Measurements from ENCODE around the gene C1orf141.

C1orf141 gene

DNA sequence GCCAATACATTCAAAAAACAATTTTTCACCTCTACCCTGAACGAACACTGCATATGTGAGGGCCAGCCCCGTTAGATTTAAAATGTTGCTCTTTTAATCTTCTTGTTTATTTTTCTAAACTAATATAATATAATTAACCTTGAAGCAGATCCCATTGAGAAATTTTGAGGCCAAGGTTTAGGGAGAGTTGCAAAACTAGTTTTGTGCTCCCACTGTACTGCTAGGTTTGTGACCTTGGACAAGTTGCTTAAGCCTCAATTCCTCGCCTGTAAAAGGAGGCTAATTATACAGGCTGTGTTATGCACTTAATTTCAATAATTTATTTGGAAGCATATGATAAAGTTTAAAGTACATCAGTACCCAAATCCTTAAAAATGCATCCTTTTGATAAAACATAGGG lies 35.2 kb upstream of the C1orf141 start:
- no peak for TF ChIP-seq ZFX (IDR thresholded peaks at IDR 0.05)
- TF ChIP-seq, protein P1, sequence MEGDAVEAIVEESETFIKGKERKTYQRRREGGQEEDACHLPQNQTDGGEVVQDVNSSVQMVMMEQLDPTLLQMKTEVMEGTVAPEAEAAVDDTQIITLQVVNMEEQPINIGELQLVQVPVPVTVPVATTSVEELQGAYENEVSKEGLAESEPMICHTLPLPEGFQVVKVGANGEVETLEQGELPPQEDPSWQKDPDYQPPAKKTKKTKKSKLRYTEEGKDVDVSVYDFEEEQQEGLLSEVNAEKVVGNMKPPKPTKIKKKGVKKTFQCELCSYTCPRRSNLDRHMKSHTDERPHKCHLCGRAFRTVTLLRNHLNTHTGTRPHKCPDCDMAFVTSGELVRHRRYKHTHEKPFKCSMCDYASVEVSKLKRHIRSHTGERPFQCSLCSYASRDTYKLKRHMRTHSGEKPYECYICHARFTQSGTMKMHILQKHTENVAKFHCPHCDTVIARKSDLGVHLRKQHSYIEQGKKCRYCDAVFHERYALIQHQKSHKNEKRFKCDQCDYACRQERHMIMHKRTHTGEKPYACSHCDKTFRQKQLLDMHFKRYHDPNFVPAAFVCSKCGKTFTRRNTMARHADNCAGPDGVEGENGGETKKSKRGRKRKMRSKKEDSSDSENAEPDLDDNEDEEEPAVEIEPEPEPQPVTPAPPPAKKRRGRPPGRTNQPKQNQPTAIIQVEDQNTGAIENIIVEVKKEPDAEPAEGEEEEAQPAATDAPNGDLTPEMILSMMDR (conservative IDR thresholded peaks at IDR 0.05), result no peak
- H3K27ac ChIP-seq, result no peak overlapping the region

DNA sequence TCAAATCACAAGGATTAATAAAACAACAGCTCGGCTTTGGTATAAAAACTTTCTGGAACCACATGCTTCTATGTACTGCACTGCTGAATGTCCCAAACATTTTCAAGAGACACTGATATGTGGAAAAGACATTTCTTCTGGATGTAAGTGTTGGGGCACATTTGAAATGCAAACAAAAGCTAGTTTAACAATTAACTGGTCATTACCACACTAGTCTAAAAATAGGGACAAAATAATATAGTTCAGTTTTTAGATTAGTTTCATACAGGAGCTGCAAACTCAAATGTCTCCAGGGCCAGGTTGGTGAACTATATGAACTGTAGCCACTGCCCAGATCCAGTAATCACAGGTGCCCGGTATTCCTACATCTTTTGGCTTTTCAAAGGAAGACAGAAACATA lies 34.7 kb upstream of the C1orf141 start:
- TF ChIP-seq, protein P1 (conservative IDR thresholded peaks at IDR 0.05), result no peak
- no peak for TF ChIP-seq ZFX (IDR thresholded peaks at IDR 0.05)

DNA sequence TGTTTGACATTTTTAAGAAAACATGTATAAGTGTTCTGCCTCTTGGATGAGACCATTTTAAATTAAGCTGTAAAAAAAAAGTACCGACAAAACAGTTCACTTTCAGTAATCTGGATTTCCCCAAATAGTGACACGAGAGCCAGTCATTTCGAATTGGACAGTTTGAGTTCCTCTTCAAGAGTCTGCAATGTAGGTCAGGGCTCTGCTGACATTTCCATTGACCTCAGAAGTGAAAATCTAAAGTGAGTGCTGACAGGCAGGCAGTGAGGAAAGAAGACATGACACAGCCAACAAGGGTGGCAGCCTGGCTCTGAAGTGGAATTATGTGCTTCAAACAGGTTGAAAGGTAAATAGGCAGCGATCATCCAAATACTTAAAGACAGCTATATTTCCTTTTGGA lies 31.4 kb upstream of the C1orf141 start, which contains the start of gene IL23R:
Gene IL23R, plus strand, starts transcription at position 259 of the 400 bp plus-strand sequence. CDS start 1,667 bp downstream, outside the sequence.
- H3K27ac ChIP-seq, result no peak within 1 kb of the TSS
- TF ChIP-seq, protein P1 (conservative IDR thresholded peaks at IDR 0.05), result no peak
- TF ChIP-seq ZFX (IDR thresholded peaks at IDR 0.05), result no peak

More for the DNA sequence above, 34.7 kb upstream of the C1orf141 start:
- no peak overlapping the region for H3K27ac ChIP-seq

DNA sequence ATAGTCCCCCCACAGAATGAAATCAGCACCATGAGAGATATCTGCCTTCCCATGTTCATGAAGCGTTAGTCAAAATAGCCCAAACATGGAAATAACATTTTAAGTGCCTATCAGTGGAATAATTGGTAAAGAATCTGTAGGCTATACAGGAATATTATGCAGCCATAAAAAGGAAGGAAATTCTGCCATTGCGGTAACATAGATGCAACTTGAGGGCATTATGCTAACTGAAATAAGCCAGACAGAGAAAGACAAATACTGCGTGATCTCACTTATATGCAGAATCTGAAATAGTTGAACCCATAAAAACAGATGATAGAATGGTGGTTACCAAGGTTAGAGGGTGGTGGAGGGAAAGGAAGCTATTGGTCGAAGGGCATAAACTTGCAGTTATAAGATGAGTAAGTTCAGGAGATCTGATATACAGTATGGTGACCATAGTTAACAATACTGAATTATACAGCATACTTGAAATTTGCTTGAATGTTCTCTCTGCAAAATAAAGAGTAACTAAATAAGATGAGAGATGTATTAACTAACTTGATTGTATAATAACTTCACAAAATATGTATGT lies 30.8 kb upstream of the C1orf141 start:
- TF ChIP-seq, protein P1 (conservative IDR thresholded peaks at IDR 0.05), result no peak
- no peak for TF ChIP-seq ZFX (IDR thresholded peaks at IDR 0.05)
- H3K27ac ChIP-seq, result no peak overlapping the region

DNA sequence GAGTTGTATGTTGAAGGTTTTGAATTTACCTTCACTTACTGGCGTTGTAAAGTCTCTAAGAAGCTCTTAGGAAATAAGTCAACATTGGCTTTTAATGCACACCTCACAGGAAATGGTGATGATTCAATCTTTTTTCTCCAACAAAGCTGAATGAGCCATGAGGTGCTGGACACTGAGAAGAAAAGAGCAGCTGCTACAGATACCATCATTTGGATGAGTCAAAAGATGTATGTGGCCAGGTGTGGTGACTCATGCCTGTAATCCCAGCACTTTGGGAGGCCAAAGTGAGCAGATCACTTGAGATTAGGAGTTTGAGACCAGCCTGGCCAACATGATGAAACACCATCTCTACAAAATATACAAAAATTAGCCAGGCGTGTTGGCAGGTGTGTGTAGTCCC lies 28.2 kb upstream of the C1orf141 start:
- no peak overlapping the region for H3K27ac ChIP-seq
- TF ChIP-seq, protein P1 (conservative IDR thresholded peaks at IDR 0.05), result no peak
- no peak for TF ChIP-seq ZFX (IDR thresholded peaks at IDR 0.05)

DNA sequence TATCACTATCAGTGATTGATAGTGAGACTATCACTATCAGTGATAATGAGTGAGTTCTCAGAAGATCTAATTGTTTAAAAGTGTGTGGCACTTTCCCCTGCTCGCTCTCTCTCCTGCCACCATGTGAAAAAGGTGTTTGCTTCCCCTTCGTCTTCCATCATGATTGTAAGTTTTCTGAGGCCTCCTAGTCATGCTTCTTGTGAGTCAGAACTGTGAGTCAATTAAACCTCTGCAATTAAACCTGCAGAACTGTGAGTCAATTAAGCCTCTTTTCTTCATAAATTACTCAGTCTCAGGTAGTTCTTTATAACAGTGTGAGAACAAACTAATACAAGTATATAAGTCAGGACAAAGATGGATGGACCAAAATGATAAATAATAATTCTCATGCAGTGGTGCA lies 24.5 kb upstream of the C1orf141 start:
- TF ChIP-seq, protein P1 (conservative IDR thresholded peaks at IDR 0.05), result no peak
- no peak for TF ChIP-seq ZFX (IDR thresholded peaks at IDR 0.05)

DNA sequence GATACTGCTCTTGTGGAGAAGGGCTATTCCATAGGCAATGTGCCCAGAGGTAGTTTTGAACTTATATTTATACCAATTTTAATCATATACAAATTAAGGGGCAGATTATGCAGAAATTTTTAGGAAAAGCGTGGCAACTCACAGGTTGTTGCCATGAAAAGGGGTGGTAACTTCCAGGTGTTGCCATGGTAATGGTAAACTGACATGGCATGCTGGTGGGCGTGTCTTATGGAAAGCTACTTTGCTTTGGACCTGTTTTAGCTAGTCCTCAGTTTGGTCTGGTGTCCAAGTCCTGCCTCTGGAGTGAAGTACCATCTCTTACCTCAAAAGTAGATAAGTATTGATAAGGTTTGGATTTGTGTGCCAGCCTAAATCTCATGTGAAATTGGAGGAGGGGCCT lies 23.6 kb upstream of the C1orf141 start:
- H3K27ac ChIP-seq, result no peak overlapping the region
- TF ChIP-seq, protein P1 (conservative IDR thresholded peaks at IDR 0.05), result no peak
- TF ChIP-seq ZFX (IDR thresholded peaks at IDR 0.05), result no peak

More for the DNA sequence above, 24.5 kb upstream of the C1orf141 start:
- no peak overlapping the region for H3K27ac ChIP-seq

All from C4-2B (cell line).